Body of pancreas (tissue), 4 donors: ENCODE measurements around the gene MYO15B. TPM values are rescaled to one million over a fixed set of nuclear protein-coding genes. Genes with fewer than 3 reads are reported as not detected.

Experiments used
- ATAC-seq: fragments of 150-250 bp; one replicate; pipeline ENCODE4 v1.9.1; 2016
- DNase-seq, 4 donors: peaks; one replicate each; pipeline ENCODE4 v3.0.0-alpha.2; 2019
- H3K27ac ChIP-seq, 4 donors: fragments of 200-600 bp; sonication (generic); 1 replicate in 3 of 4; 2 replicates in 1 of 4; pipeline versions ENCODE4 v1.5.1 to v1.6.1; 2016 to 2019; ENCODE audit warnings: mild to moderate bottlenecking in 1 of 4, mixed read lengths in 1 of 4, moderate library complexity in 1 of 4
- H3K27me3 ChIP-seq, 2 donors: fragments of 200-600 bp; sonication (generic); one replicate each; pipeline ENCODE4 v1.6.0; 2016; ENCODE audit warnings: mild to moderate bottlenecking in 1 of 2
- H3K36me3 ChIP-seq, 2 donors: fragments of 200-600 bp; sonication (generic); replicated peaks in 1 of 2; 2 replicates each; pipeline ENCODE4 v1.5.1; 2016; ENCODE audit warnings: low read depth in 2 of 2; ENCODE audit not compliant: insufficient read depth in 1 of 2
- H3K4me1 ChIP-seq: fragments of 200-600 bp; sonication (generic); one replicate; pipeline ENCODE4 v1.6.0; 2016
- H3K4me3 ChIP-seq, 2 donors: fragments of 200-600 bp; sonication (generic); 1 replicate in 1 of 2; 2 replicates in 1 of 2; pipeline ENCODE4 v1.5.1; 2016 to 2019
- H3K9me3 ChIP-seq, 3 donors: fragments of 200-600 bp; sonication (generic); 1 replicate in 2 of 3; 2 replicates in 1 of 3; pipeline ENCODE4 v1.5.1; 2016
- POLR2A ChIP-seq, 3 donors: fragments of 450-650 bp; IDR thresholded peaks; one replicate each; pipeline ENCODE4 v1.6.1; 2016; ENCODE audit warnings: antibody characterized with exemption in 3 of 3, mild to moderate bottlenecking in 2 of 3
- WGBS, 2 donors: methylation state at CpG; one replicate each; pipeline ENCODE4 v1.1.5; 2017; 5-methylcytosine and 5-hydroxymethylcytosine counted together
- intact Hi-C: fragments of 100-400 bp; cut with DNase I; formaldehyde crosslinking; loops from one replicate; pipeline ENCODE4 v1.15.1; 2023
- total RNA-seq, 2 donors: library from RNA; depleted of rRNA; stranded (reverse); fragments of >200 nt; gene quantifications; one replicate each; pipeline ENCODE4 v1.1.0, GENCODE V29; 2016
- TF ChIP-seq, protein P1 (sequence below), 7 experiments: fragments of 450-650 bp in 4 of 7; fragments of 200-600 bp in 3 of 7; sonication (generic) in 3 of 7; IDR thresholded peaks; one replicate each; pipeline ENCODE4 v1.5.1; 2016 to 2019; ENCODE audit warnings: antibody characterized with exemption in 7 of 7

The MYO15B gene
- total RNA-seq, 2 donors from 2014 or later: 61.2 to 183 TPM

DNA sequence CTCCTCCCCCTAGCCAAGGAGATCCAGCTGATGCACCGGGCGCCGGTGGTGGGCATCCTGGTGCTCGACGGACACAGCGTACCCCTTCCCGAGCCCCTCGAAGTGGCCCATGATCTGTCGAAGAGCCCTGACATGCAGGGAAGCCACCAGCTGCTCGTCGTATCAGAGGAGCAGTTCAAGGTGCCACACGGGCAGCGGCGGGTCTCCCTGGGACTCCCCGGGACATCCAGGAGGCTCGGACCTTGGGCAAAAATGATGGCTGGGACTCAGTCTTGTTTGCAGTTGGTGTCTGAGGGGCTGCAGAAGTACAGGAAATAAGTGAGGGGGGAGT is 15.8 kb upstream of the MYO15B start:
- H3K36me3 ChIP-seq: peaks cover 20 to 26% of the 10 kb centered on the region in 2 donors
- 88 to 96% methylated on average over 8 to 16 of the region's 16 CpGs for WGBS, 2 donors
- DNase-seq (no peak), ATAC-seq (no peak)
- no peak overlapping the region for H3K4me3 ChIP-seq
- H3K27me3 ChIP-seq: no peaks in the 10 kb centered on the region
- H3K4me1 ChIP-seq: no peaks in the 10 kb centered on the region
- H3K27ac ChIP-seq: no peak overlapping the region
- TF ChIP-seq, protein P1, sequence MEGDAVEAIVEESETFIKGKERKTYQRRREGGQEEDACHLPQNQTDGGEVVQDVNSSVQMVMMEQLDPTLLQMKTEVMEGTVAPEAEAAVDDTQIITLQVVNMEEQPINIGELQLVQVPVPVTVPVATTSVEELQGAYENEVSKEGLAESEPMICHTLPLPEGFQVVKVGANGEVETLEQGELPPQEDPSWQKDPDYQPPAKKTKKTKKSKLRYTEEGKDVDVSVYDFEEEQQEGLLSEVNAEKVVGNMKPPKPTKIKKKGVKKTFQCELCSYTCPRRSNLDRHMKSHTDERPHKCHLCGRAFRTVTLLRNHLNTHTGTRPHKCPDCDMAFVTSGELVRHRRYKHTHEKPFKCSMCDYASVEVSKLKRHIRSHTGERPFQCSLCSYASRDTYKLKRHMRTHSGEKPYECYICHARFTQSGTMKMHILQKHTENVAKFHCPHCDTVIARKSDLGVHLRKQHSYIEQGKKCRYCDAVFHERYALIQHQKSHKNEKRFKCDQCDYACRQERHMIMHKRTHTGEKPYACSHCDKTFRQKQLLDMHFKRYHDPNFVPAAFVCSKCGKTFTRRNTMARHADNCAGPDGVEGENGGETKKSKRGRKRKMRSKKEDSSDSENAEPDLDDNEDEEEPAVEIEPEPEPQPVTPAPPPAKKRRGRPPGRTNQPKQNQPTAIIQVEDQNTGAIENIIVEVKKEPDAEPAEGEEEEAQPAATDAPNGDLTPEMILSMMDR (IDR thresholded peaks at IDR 0.05): no peak
- no peak for TF ChIP-seq POLR2A (IDR thresholded peaks at IDR 0.05)
- no peaks in the 10 kb centered on the region for H3K9me3 ChIP-seq
- intact Hi-C loops: no loop called here

DNA sequence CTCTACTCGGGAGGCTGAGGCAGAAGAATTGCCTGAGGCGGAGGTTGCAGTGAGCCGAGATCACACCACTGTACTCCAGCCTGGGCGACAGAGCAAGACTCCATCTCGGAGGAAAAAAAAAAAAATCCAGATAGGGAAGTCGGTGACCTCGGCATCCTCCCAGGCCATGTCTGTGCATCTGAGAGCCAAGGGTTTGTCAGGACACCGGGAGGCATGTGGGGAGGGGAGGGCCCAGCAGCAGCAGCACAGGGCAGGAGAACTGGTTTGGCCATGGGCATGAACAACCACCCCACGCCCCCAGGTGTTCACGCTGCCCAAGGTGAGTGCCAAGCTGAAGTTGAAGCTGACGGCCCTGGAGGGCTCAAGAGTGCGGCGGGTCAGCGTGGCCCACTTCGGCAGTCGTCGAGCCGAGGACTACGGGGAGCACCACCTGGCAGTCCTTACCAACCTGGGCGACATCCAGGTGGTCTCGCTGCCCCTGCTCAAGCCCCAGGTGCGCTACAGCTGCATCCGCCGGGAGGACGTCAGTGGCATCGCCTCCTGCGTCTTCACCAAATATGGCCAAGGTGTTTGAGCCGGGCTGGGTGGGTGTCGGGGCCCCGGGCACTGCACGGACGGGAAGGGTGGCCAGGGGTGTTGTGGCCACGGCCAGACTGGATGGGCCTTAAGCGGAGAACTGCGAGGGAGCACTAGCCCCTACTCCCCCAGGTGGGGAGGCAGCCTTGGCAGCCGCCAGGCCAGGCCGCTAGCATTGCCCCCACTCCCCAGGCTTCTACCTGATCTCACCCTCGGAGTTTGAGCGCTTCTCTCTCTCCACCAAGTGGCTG is 14.7 kb upstream of the MYO15B start:
- intact Hi-C loops: no loop called here
- Histone ChIP-seq H3K27me3 (no peaks in the 10 kb centered on the region), H3K9me3 (no peaks in the 10 kb centered on the region), H3K36me3 (peaks cover 20 to 26% of the 10 kb centered on the region in 2 donors), H3K27ac (no peak overlapping the region), H3K4me3 (no peak overlapping the region), H3K4me1 (peaks cover 7% of the 10 kb centered on the region)
- no peak for TF ChIP-seq POLR2A (IDR thresholded peaks at IDR 0.05)
- TF ChIP-seq, protein P1 (IDR thresholded peaks at IDR 0.05): no peak
- 86 to 90% methylated on average over 10 to 37 of the region's 39 CpGs for WGBS, 2 donors
- DNase-seq (no peak), ATAC-seq (no peak)

DNA sequence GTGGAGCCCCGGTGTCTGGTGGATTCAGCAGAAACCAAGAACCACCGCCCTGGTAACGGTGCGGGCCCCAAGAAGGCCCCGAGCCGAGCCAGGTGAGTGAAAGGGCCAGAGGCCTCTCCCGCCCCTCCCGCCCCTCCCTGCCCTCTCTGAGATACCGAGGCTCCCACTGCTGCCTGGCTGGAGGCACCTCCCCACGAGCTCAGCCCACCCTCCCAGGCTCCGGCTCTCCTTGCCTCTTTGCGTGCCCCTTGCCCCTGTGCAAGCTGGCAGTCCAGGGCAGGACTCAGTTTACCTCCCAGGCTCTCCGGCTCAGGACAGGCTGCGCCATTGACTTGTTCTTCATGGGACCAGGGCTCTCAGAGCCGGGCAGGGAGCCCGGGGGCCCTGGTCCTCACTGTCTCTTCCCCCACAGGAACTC is 14.1 kb upstream of the MYO15B start:
- ATAC-seq (no peak), DNase-seq (no peak)
- Histone ChIP-seq H3K9me3 (no peaks in the 10 kb centered on the region), H3K4me1 (peaks cover 13% of the 10 kb centered on the region), H3K27me3 (no peaks in the 10 kb centered on the region), H3K4me3 (no peak overlapping the region), H3K27ac (no peak overlapping the region), H3K36me3 (peaks cover 20 to 22% of the 10 kb centered on the region in 2 donors)
- 93 to 95% methylated on average over 8 to 14 of the region's 16 CpGs for WGBS, 2 donors
- TF ChIP-seq, protein P1 (IDR thresholded peaks at IDR 0.05): no peak
- no peak for TF ChIP-seq POLR2A (IDR thresholded peaks at IDR 0.05)
- intact Hi-C loops: no loop called here

DNA sequence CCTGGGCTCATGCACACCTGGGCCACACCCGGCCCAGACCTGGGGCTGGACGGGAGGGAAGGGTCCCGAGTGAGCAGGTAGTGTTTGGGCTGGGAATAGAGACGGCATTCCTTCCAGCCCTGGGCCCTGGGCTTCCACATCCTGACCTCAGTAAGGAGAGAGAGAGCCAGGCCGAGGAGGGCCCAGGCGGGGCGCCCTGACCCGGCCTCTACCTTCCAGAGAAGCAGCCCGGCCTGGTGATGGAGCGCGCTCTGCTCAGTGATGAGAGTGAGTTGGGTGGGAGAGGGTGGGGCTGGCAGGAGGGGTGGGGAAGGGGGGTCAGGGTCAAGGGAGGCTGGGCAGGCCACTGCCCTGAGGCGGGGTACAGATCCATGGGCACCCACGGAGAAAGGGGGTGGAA is 13.6 kb upstream of the MYO15B start:
- H3K4me3 ChIP-seq: no peak overlapping the region
- DNase-seq: no peak
- intact Hi-C loops: no loop called here
- peaks cover 18 to 20% of the 10 kb centered on the region in 2 donors for H3K36me3 ChIP-seq
- WGBS, 2 donors: 95 to 100% methylated on average over 6 to 10 of the region's 13 CpGs
- TF ChIP-seq, protein P1 (IDR thresholded peaks at IDR 0.05): no peak
- no peak for TF ChIP-seq POLR2A (IDR thresholded peaks at IDR 0.05)
- H3K27ac ChIP-seq: no peak overlapping the region
- H3K27me3 ChIP-seq: no peaks in the 10 kb centered on the region
- peaks cover 18% of the 10 kb centered on the region for H3K4me1 ChIP-seq
- no peaks in the 10 kb centered on the region for H3K9me3 ChIP-seq
- no peak for ATAC-seq
